ENCODE data around the gene C3orf20.
"Not testable (repeated sequence)": the region's sequence is repeated elsewhere in the genome, so short reads cannot be mapped to it uniquely, and the experiment has no call there.

C3orf20 gene

DNA sequence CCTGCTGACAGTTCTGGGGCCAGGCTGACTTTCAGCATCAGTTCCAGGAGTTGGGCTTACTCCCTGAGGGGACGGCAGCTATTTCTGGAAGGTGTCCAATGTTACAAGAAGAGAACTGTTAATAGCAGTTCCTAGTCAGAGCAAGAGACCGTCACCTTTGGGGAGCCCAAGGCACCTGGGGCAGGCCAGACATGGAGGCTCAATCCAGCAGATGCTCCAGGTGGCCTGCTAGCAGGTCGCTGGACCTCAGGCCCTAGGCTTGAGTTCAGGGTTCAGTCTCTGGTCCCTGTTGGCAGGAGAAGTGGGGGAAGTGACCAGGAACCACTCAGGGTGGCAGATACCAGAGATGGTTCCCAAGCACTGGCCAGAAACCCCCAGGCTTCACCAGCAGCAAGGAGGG lies 25.9 kb downstream of the C3orf20 start:
- DNase-seq (ENCODE audit: low spot score), result no peak

DNA sequence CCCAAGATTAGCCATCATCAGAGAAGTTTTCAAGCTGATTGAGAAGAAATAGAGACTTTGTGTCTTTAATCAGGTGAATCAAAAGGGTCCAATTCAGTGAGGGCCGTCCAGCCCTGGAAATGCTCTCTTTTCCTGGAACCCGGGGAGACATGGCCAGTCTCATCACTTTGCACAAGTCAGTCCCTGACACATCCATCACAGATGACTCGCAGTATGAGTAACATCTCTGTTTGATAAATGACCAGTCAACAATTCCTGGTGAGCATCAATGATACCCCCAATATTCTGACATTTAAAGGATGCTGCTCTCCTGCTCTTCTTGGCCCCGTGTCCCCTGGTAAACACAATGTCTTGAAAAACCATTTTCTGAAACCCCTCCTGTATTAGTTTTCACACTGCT lies 26.7 kb downstream of the C3orf20 start:
- no peak for DNase-seq (ENCODE audit: low spot score)

DNA sequence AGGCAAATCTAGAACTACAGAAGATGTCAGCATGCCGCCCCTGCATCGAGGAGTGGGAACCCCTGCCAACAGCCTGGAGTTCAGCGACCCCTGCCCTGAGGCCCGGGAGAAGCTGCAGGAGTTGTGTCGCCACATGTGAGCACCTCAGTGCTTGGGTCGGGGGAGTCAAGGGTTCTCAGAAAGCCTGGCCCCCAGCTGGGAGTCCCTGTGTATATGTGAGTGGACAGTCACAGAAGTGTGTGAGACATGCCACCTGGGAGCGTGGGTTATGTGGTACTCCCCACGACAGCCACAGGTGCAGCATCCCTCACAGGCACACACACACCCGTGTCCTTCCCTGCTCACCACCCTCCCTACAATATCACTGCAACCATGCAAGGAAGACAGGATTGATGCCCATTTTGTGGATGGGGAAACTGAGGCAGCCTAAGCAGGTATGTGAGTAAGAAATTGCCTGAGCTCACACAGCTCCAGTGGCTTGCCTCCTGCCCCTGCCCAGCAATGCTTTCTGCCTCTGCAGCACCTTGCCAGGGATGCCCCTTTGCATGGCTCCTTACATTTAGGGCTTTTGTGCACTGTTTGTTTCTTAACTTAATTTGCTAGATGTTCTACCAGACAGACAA lies 28.3 kb downstream of the C3orf20 start:
- no peak for DNase-seq (ENCODE audit: low spot score)

DNA sequence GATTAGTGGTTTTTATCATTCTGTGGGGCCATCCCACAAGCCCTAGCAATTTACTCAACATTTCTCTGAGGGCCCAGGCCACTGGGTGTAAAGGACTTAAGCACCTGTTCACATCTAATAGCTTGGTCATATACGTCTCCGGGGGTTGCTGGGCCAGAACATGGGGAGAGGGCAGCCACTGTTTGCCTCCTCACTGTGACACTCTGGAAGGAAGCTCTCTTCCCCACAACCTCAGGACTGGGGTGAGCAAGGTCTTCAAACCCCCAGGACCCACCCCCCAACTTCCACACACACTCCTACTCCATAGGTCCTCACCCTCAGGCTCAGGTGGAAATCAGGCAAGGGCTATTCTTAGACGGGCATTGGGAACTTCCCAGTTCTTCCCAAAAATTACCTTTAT lies 28.9 kb downstream of the C3orf20 start:
- DNase-seq (ENCODE audit: low spot score), result no peak

DNA sequence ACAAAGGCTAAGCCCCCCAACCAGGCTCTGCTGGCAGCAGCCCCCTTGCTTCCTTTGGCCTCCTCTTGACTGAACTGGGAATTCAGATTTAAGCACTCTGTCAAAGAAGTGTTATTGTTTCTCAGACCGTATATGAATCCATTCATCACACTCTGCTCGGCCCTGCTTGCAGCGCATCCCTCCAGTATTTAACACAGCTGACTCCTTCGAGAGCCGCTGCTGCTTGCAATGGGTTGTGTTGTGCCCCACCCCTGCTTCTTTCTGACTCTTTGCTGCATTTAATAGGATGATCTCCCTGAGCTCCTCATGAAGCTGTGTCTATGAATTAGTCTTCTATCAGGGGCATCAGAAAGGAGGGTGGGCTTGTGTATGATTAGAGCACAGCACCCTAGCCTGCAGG lies 31.2 kb downstream of the C3orf20 start:
- DNase-seq (ENCODE audit: low spot score), result no peak

DNA sequence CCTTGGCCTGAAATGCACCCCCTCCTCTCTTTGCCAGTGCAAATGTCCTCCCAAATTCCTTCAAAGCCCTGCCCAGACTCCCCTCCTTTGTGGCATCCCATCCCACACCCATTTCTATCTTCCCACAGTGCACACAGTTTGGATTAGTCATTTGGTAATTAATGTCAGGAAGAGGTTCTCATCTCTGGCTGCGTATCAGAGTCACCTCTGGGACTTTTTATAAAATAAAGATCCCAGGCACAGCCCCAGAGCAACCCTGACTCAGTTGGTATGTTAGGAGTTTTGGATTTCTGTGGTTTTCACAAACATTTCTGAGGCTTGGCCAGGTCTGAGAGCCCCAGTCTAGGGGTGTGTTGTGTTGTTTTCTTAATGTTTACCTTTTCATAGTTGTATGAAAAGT lies 41.6 kb downstream of the C3orf20 start:
- DNase-seq (ENCODE audit: low spot score), result no peak

DNA sequence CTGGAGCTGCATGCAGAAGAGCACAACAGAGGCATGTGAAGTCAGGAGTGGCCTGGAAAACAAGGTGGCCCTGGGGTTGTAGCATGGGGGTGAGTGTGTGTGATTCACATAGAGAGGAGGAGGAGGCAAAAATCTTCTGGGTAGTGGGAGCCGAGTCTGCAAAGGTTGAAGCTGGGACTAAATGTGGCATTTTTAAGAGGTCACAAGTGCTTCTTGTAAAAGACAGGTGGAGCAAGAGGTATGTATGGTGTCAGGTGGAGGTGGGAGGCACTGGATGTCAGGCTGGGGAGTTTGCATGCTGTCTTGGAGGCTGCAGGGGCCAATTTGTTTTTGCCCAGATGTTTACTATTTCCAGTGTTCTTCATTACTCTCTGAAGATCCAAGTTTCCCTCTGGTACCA lies 42.4 kb downstream of the C3orf20 start:
- DNase-seq (ENCODE audit: low spot score), result no peak

DNA sequence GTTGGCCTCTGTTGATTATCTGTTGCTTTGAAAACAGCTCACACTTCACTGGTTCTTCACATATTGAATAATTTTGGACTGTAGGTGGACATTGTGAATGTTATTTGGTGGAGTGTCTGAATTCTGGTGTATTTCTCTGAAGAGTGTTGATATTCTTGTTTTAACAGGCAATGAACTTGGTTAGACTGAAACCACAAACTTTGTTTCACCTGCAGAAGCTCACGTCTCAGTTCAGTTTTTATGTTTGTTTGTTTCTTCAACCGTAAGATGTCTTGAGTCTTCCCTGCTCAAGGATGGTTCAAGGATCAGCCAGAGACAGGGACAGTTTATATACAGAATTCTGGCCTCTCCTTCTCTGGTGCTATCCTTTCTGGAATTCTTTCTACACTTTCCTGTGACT lies 43.6 kb downstream of the C3orf20 start:
- no peak for DNase-seq (ENCODE audit: low spot score)

DNA sequence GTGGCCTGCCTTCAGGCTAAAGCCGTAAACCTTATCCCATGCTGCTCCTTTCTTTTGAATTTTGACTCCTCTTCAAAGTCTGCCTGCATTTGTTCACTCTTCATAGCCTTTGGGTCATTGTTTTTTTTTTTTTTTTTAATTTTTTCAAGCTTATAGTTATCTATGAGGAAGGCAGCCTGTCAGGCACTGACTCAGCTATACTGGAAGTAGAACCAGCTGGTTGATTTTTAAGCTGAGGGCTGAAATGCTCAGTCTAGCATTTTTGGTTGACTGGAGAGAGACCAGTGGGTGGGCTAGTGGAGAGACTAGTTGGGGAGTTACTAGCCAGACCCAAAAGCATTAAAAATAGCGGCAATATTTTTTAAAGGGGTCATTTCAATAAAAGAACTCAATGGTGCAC lies 44.1 kb downstream of the C3orf20 start:
- no peak for DNase-seq (ENCODE audit: low spot score)

DNA sequence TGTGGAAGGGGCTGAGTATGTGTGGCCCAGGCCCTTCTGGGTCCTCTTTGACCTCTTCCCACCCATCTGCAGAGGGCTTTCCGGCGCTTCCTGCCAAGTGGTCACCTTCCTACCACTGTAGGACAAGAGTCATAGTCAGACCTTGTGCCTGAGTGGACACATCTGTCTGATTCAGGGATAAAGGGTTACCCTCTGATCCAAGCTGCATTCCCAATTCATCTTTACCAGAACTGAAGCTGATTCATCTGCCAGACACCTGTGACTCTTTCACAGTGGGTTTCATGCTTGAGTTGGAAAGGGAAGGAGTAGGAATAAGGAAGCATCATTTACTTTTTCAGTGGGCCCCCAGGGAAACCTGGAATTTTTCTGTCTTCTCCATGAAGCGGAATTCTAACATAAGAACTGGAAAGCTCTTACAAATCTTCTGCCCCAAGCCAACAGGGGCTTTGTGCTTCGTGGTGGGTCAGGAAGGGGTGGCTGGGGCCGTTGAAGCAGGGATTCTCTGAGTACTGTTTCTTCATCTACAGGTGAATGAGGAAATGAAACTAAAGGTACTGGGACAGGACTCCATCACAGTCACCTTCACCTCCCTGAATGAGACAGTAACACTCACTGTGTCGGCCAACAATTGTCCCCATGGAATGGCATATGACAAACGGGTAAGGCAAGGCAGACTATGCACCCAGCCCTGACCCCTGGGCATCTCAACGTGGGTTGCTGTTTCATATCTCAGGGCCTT lies 46.4 kb downstream of the C3orf20 start:
- no peak for DNase-seq (ENCODE audit: low spot score)

DNA sequence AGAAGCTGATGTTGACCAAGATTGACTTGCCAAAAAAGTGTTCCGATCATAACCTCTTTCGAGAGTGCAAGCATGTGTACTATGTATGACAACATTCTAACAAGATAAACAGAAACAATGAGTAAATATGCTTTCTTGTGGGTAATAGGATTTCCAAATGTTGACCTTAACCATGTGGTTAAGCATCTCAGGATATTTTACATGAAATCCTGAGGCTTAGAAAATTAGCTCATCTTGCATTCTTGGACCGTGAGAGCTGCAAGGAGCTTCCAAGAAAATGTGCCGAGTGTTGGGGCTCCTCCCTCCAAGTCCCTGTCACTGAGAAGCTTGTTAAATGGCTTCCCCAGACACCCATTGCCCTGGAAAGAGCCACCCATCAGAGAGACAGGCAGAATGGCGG lies 50.1 kb downstream of the C3orf20 start:
- no peak for DNase-seq (ENCODE audit: low spot score)

DNA sequence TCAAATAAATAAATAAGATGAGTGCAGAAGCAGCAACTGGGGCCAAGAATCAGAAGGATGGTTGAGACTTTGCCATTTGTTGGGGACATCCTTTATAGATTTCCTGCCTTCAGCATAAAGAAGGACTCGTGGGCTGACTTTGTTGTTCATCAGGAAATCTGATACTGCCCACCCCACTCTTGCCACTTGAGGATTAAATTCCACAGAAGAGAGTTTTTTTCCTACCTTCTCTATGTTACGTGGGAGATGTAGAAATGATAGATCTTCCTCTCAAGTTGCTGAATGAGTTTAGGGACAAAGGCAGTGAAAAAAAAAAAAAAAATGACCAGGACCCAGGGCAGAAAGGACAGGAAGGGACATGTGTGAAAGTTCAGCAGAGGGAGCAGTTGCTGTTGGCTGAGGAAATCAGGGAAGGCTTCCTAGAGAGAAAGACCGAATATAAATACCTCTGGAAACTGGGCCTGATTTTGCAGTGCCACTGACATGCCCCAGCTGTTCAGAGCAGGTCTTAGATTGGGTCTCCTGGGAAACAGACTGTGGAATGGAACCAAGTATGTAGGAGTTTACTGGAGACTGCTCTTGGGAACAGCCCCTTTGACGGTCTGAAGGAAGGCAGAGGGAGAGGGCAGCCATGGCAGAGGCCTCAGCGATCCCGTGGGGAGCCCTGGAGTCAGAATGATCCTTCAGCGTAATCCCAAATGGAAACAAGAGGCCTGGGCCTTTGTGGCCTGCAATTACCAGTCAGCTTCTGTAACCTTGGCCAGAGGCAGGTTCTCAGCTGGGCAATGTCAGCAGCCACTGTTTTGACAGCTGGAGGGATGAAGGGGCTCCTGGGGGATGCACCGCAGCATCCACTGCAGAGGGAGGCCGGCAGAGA lies 50.9 kb downstream of the C3orf20 start:
- no peak for DNase-seq (ENCODE audit: low spot score)

DNA sequence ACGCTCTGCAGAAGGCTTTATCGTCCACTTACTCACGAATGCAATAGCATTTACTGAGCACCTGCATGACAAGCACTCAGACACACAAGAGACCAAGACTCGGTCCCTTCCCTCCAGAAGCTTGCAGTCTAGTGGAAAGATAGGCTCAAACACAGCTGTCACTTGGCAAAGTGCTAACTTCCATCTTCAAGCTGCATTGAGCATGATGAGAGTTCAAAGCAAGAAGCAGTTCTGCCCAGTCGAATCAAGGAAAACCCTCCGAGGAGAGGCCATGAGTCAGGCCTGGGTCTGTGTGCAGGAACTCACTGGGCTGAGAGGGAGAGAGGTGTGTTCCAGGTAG lies 51.5 kb downstream of the C3orf20 start:
- no peak for DNase-seq (ENCODE audit: low spot score)

DNA sequence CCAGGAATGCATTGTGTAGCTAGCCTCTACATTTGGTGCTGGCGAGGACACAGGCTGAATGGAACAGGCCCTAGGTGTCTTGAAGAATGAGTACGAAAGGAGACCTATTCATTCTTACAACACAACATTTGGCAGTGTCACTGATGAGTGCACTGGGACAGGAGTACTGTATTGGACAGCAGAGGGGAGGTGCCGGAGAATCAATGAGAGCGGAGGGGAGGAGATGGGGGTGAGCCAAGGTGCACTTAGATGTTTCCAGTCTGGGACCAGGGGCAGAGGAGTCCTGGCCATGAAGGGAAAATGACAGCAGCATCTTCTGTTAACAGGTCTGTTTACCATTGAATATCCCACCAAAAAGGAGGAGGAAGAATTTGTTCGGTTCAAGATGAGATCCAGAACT lies 53.2 kb downstream of the C3orf20 start:
- no peak for DNase-seq (ENCODE audit: low spot score)

DNA sequence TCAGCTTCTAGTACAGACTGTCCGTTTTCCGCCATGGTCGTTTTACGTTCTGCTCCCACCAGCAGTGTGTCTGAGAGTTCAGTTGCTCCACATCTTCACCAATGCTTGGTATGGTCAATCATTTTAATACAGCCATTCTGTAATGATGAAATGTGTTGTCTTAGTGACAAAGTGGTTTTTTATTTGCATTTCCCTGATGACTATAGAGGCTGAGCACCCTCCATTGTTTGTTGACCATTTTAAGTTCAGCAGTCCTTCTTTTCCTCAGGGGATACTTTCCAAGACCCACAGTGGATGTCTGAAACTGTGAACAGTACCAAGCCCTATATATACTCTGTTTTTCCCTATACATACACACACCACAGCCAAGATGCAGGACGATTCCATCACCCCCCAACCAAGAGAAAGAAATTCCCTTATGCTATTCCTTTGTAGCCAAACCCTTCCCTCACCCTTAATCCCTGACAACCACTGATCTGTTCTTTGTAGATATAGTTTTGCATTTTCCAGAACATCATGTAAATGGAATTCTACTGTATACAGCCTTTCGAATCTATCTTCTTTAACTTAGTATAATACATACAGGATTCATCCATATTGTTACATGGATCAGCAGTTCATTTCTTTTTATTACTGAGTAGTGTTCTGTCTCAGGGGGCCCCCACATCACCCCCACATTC lies 55.9 kb downstream of the C3orf20 start:
- no peak for DNase-seq (ENCODE audit: low spot score)

DNA sequence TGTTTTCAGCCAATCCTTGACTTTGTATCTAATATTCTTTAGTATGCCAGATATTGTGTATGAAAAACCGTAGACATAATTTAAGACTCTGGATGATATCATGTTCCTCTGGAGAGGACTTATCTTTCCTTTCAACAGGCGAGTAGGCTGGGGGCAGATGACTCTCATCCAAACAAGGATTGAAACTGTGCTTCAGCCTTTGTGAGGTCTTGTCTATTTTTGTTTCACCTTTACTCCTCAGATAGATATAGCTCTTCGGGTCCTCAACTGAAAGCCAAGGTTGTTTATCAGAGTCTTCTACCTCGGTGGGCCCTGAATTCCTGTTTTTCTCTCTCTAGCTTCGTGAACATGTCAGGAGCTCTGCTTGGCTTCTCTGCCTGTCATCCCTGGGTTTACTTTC lies 66.0 kb downstream of the C3orf20 start:
- DNase-seq (ENCODE audit: low spot score), result no peak

DNA sequence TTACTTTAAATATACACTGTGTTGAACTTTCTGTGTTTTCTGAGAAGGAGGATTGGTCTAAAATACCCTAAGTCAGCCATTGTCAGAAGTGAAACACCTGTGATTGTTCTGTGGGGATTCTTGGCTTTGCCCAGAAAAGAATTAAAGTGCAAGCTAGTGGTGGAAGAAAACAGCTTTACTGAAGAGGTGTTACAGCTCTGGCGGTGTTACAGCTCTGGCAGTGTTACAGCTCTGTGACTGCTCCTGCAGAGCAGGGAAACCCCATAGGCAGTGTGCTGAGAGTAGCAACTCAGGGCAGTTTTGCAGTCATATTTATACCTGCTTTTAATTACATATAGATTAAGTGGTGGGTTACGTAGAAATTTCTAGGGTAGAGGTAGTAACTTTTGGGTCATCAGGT lies 66.6 kb downstream of the C3orf20 start:
- no peak for DNase-seq (ENCODE audit: low spot score)

DNA sequence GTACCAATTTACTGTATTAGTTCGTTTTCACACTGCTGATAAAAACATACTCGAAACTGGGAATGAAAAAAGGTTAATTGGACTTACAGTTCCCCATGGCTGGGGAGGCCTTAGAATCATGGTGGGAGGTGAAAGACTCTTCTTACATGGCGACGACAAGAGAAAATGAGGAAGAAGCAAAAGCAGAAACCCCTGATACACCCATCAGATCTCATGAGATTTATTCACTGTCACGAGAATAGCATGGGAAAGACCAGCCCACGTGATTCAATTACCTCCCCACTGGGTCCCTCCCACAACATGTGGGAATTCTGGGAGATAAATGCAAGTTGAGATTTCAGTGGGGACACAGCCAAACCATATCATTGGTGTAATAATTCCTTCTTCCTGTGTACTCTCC lies 69.6 kb downstream of the C3orf20 start:
- DNase-seq (ENCODE audit: low spot score), result no peak

DNA sequence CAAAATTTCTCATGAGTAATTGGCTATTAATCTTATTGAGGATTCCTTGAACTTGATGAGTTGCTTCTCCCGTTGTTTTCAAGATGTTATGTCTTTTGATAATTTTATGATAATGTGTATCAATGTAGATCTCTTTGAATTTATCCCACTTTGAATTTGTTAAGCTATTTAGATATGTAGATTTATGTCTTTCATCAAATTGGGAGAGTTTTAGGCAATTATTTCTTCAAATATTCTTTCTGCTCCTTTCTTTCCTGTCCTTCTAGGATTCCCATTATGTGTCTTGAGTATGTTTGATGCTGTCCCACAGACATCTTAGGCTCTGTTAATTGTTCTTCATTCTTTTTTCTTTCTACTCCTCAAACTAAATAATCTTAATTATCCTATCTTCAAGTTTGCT lies 75.7 kb downstream of the C3orf20 start:
- no peak for DNase-seq (ENCODE audit: low spot score)

DNA sequence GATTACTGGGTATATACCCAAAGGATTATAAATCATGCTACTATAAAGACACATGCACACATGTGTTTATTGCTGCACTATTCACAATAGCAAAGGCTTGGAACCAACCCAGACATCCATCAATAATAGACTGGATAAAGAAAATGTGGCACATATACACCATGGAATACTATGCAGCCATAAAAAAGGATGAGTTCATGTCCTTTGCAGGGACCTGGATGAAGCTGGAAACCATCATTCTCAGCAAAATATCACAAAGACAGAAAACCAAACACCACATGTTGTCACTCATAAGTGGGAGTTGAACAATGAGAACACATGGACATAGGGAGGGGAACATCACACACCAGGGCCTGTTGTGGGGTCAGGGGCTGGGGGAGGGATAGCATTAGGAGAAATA lies 78.0 kb downstream of the C3orf20 start:
- not testable (repeated sequence) for DNase-seq (ENCODE audit: low spot score)

DNA sequence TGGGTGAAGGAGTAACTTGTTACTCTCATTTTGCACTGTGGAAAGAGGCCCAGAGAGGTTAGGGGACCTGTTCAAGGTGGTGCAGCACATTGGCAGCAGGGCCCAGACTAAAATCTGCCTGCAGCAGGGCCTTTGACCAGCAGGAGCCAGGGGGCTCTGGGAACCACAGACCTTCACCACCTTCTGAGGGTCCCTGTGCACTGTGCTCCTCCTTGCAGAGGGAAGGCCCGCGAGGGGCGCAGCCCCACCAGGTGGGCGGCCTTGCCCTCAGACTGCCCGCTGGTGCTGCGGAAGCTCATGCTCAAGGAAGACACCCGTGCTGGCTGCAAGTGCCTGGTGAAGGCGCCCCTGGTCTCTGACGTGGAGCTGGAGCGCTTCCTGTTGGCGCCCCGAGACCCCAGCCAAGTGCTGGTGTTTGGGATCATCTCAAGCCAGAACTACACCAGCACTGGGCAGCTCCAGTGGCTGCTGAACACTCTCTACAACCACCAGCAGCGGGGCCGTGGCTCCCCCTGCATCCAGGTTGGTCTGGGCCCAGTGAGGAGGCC lies 82.3 kb downstream of the C3orf20 start:
- no peak for DNase-seq (ENCODE audit: low spot score)

DNA sequence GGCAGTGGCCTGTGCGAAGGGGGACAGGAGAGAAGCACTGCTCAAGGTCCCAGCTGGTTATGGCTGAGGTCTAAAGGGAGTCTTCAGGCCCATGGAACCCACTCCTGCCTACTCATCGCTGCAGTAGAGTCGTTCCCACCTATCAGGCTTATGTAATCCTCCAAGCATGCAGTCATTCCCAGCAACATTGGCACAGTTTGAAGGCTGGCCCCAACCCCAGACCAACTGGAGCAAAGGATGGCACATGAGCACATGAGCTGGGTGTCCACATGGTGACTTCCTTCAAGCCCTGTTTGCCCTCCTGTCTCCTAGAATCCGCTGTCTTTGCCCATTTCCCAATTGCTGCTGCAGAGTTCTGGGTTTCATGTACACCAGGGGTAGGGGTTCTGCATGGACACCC lies 83.4 kb downstream of the C3orf20 start:
- no peak for DNase-seq (ENCODE audit: low spot score)

Measured in D341Med (cell line).